ENCODE results near the gene HTR2C. TPM values are rescaled to one million over a fixed set of nuclear protein-coding genes. Genes with fewer than 3 reads are reported as not detected.
A peak's percentile ranks its signal among the peaks of the same experiment; 100 is the strongest.
"Not testable (repeated sequence)": the region's sequence is repeated elsewhere in the genome, so short reads cannot be mapped to it uniquely, and the experiment has no call there.

The HTR2C gene
- total and polyA plus RNA-seq, 2 donors, result 0.01 to 3.4 TPM

GRCh38 chrX:114937090-114937489, 353.2 kb downstream of the HTR2C start:
- H3K4me3 ChIP-seq (ENCODE audit: low read depth, low read length); H3K27ac ChIP-seq (ENCODE audit: low read depth); DNase-seq (ENCODE audit: extremely low spot score); H3K36me3 ChIP-seq (ENCODE audit: insufficient read depth); H3K4me1 ChIP-seq (ENCODE audit: insufficient read depth): not testable (repeated sequence)
- 93% methylated on average over 3 of the region's 3 CpGs for WGBS

- Histone ChIP-seq H3K36me3 (ENCODE audit: insufficient read depth) (no peaks in the 10 kb centered on the region), H3K4me1 (ENCODE audit: insufficient read depth) (no peaks in the 10 kb centered on the region), H3K4me3 (ENCODE audit: low read depth, low read length) (no peak overlapping the region), H3K27ac (ENCODE audit: low read depth) (no peak overlapping the region)
- 93% methylated on average over 2 of the region's 2 CpGs for WGBS
- DNase-seq (ENCODE audit: extremely low spot score), result no peak
Observed at GRCh38 chrX:114952696-114953095, 368.8 kb downstream of the HTR2C start.

Small RNA genes lying within 50 kb of the gene (small RNA-seq; reads per million reads assigned to genes)
- gene AL355812.1, result not detected
- gene MIR1264, result 0.12 reads per million
- gene MIR1298, result 15.4 reads per million, percentile 95 among the genes with 10 or more reads in this experiment
- 1.9 reads per million, percentile 86 among the genes with 10 or more reads in this experiment for gene MIR1911
- gene MIR1912, result 0.56 reads per million, percentile 53 among the genes with 10 or more reads in this experiment
- 2.1 reads per million, percentile 87 among the genes with 10 or more reads in this experiment for gene MIR448
- gene MIR764, result not detected
- gene SNORA35, result not detected

All from urinary bladder (tissue), 4 donors.